ENCODE results near the gene PPIH. TPM values are rescaled to one million over a fixed set of nuclear protein-coding genes. Genes with fewer than 3 reads are reported as not detected.

PPIH gene
- total RNA-seq, 3 donors from 2014 or later = 20.1 to 47.7 (median 23.3) TPM

DNA sequence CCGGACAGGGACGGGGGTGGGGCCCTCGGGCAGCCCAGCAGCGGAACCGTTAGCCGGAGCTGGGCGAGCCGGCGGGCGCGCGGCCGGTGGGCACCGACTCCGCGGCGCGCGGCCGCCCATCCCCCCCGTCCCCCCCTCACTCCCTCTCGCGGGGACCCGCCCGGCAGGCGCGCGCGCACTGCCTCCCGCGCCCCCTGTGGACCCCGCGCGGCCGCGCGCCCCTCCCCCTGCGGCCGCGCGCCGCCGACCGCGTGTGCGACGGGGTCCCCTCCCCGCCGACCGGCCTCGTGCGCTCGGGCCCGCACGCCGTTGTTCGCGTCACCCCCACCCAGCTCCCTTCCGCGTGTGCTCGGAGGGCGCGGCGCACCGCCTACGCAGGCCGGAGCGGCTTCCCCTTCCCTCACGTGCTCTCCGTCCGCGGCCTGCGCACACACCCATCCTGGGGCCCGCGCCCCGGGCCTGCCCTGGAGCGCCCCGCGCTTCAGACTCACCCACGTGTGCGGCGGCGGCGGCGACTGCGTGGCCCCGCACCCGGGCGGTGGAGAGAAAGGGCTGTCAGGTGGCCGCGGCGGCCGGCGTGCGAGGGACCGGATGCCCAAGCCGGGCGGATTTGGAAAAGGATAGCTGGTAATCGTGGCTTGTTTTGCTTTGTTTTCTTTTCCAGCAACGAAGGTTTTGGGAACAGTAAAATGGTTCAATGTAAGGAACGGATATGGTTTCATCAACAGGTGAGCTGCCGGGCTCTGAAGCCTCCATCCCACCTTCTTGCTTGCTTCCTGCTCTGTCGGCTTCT is 24.7 kb downstream of the PPIH start:
- H3K4me1 ChIP-seq (ENCODE audit: low read depth) = peaks cover 53% of the 10 kb centered on the region
- intact Hi-C loops (cut with DNase I, micrococcal nuclease) = no loop called here
- ATAC-seq = peak; percentile 80

DNA sequence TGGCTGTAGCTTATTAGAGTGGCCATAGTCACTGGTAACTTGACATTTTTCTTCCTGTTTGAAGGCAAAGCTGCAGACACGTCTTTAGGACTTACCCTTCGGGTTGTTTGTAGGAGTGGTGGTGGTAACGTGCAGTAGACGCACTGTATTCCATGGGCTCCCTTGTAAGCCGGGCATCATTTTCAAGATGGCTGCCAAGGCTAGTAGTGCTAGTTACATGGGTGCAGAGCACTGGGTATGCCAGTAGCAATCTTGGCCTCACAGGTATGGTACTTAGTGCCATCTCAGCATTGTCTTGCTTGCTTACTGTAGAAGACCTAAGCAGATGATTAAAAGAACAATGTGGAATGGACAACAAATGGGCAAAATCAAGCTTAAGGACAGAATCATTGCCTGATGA is 25.9 kb downstream of the PPIH start:
- DNase-seq (peak in 1 of 3 donors; percentile 23), ATAC-seq (no peak)
- H3K4me1 ChIP-seq (ENCODE audit: low read depth) = peaks cover 65% of the 10 kb centered on the region
- H3K36me3 ChIP-seq (ENCODE audit: low read depth) = no peaks in the 10 kb centered on the region
- TF ChIP-seq, protein P1, sequence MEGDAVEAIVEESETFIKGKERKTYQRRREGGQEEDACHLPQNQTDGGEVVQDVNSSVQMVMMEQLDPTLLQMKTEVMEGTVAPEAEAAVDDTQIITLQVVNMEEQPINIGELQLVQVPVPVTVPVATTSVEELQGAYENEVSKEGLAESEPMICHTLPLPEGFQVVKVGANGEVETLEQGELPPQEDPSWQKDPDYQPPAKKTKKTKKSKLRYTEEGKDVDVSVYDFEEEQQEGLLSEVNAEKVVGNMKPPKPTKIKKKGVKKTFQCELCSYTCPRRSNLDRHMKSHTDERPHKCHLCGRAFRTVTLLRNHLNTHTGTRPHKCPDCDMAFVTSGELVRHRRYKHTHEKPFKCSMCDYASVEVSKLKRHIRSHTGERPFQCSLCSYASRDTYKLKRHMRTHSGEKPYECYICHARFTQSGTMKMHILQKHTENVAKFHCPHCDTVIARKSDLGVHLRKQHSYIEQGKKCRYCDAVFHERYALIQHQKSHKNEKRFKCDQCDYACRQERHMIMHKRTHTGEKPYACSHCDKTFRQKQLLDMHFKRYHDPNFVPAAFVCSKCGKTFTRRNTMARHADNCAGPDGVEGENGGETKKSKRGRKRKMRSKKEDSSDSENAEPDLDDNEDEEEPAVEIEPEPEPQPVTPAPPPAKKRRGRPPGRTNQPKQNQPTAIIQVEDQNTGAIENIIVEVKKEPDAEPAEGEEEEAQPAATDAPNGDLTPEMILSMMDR (IDR thresholded peaks at IDR 0.05) = no peak
- no peak overlapping the region for H3K4me3 ChIP-seq
- intact Hi-C loops (cut with DNase I, micrococcal nuclease) = no loop called here
- H3K9me3 ChIP-seq = no peaks in the 10 kb centered on the region

More for the DNA sequence above, 24.7 kb downstream of the PPIH start:
- Histone ChIP-seq H3K4me3 (peak overlapping the region; percentile 78), H3K9me3 (no peaks in the 10 kb centered on the region), H3K36me3 (ENCODE audit: low read depth) (no peaks in the 10 kb centered on the region)
- peak; percentile 79 to 90 (median 87) for DNase-seq
- TF ChIP-seq, protein P1 (IDR thresholded peaks at IDR 0.05) = no peak

DNA sequence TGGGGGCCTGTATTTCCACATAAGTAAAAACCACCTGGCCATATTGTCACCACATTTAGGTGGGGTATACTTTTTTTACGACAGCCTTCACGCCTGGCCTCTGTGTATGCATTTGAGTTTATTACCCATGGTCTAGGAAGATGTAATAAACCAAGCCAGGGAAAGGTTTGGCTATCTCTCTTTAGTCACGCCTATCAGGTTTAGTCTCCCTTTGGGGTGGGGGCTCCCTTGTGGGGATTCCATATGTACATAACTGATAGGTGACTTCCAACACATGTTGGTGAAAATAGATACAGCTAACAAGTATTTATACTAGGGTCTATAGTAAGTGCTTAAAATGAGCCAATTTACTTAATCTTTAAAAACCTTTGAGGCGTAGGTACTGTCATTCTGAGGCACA is 28.2 kb downstream of the PPIH start:
- Histone ChIP-seq H3K4me3 (no peak overlapping the region), H3K4me1 (ENCODE audit: low read depth) (peaks cover 73% of the 10 kb centered on the region), H3K9me3 (no peaks in the 10 kb centered on the region), H3K36me3 (ENCODE audit: low read depth) (no peaks in the 10 kb centered on the region)
- TF ChIP-seq, protein P1 (IDR thresholded peaks at IDR 0.05) = no peak
- no peak for ATAC-seq
- DNase-seq = no peak
- intact Hi-C loops (cut with DNase I, micrococcal nuclease) = no loop called here

DNA sequence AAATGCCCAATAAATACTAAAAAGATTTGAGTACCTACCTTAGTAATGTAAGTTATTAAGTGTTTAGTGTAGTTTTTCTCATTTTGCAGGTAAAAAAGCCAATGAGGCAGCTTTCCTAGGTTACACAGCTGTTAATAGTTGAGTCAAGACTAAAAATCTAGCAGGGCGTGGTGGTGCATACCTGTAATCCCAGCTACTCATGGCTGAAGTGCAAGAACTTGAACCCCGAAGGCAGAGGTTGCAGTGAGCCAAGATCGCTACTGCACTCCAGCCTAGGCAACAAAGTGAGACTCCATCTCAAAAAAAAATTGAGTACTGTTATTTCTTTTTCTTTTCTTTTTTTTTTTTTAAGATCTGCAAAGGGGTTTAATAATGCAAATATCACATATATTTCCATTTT is 31.7 kb downstream of the PPIH start:
- intact Hi-C loops (cut with DNase I, micrococcal nuclease) = no loop called here
- Histone ChIP-seq H3K9me3 (no peaks in the 10 kb centered on the region), H3K36me3 (ENCODE audit: low read depth) (no peaks in the 10 kb centered on the region), H3K4me3 (no peak overlapping the region), H3K4me1 (ENCODE audit: low read depth) (peaks cover 73% of the 10 kb centered on the region)
- ATAC-seq (no peak), DNase-seq (peak in 1 of 3 donors; percentile 18)
- TF ChIP-seq, protein P1 (IDR thresholded peaks at IDR 0.05) = no peak

DNA sequence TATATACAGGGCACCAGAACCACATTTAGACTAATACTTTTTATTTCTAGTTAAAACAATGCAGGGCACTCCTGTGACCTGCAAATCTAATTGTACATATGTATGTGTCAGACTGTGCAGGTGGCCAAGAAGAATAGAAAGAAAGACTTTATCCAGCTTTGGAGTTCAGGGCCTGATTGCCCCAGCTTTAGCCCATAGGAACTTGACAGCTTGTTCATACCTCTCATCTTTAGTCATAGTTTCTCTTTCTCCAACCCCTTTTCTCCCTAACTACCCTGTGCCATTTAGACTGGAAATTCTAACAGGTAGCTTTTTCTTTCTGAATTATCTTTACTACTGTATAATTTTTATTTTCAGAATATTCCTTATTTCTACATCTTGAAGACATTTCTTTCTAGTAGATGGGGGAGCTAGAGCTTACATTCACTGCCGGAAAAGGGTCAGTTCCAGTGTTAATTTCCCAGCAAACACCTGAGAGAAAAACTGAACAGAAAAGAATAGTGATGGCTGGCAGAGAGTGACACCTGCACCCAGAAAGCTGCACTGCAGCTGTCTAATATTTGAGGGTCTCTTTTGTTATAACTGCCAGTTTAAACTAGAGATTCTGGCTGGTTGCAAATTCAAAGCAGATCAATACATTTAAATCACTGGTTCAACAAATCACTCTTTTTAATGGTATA is 32.4 kb downstream of the PPIH start:
- TF ChIP-seq, protein P1 (IDR thresholded peaks at IDR 0.05) = no peak
- DNase-seq = no peak
- Histone ChIP-seq H3K4me1 (ENCODE audit: low read depth) (peaks cover 69% of the 10 kb centered on the region), H3K36me3 (ENCODE audit: low read depth) (no peaks in the 10 kb centered on the region), H3K9me3 (no peaks in the 10 kb centered on the region), H3K4me3 (no peak overlapping the region)
- intact Hi-C loops (cut with DNase I, micrococcal nuclease) = no loop called here
- no peak for ATAC-seq

Measured in mucosa of descending colon (tissue), 3 donors.